K562 (cell line): ENCODE results near the gene TLNRD1. TPM values are rescaled to one million over a fixed set of nuclear protein-coding genes. Genes with fewer than 3 reads are reported as not detected.

ENCODE experiments used
- ATAC-seq: fragments of 200-7000 bp; cut with Tn5 transposase; 3 replicates; pipeline ENCODE4 v1.9.1; 2020; ENCODE audit warnings: moderate library complexity
- BruUV-seq: library from RNA; stranded (reverse); fragments of 400-500 nt; replicated peaks from 2 replicates; lab custom pipeline; 2021; lab: Mats Ljungman, UMichigan
- CTCF ChIA-PET: fragments of 300-600 bp; formaldehyde crosslinking; extraction: SDS; loops from one replicate; lab custom pipeline; 2021; ENCODE audit warnings: low intra/inter-chr PET ratio; lab: Yijun Ruan, JAX
- POLR2A ChIA-PET: fragments of 300-600, 350-650 bp; sonication (Branson Sonifier 250); formaldehyde crosslinking; extraction: SDS; loops from one replicate; lab custom pipeline; 2021; ENCODE audit warnings: antibody characterized with exemption, inconsistent platforms; lab: Yijun Ruan, JAX
- DNase-seq, 4 experiments: peaks; one replicate each; pipeline versions ENCODE4 v3.0.0 to v3.0.0-alpha.2; 2011 to 2018; ENCODE audit warnings: low spot score in 3 of 4, mixed read lengths in 3 of 4; ENCODE audit errors: extremely low read depth in 1 of 4
- FAIRE-seq: peaks from 2 replicates; lab custom pipeline; 2011; peaks lifted over from hg19 to GRCh38; lab: Jason Lieb, UNC
- H2AFZ ChIP-seq: 2 replicates; pipeline ENCODE4 v1.6.0; 2011; ENCODE audit warnings: low read depth, low read length, control low read depth, inconsistent platforms
- H3K27ac ChIP-seq: fragments of 200-600 bp; 3 replicates; pipeline ENCODE4 v1.8.0; 2011; ENCODE audit warnings: low read depth, mild to moderate bottlenecking, control low read depth, inconsistent platforms, low read length, moderate library complexity, mixed read lengths; ENCODE audit errors: extremely low read depth
- H3K27me3 ChIP-seq, 2 experiments: fragments of 300-600 bp in 1 of 2; 2 replicates in 1 of 2; 3 replicates in 1 of 2; pipeline versions ENCODE4 v1.6.0 to v1.8.0; 2011; ENCODE audit warnings: inconsistent platforms in 2 of 2, low read length in 2 of 2, mild to moderate bottlenecking in 1 of 2, mixed read lengths in 1 of 2, moderate library complexity in 1 of 2; ENCODE audit not compliant: control insufficient read depth in 2 of 2, insufficient read depth in 2 of 2
- H3K36me3 ChIP-seq: fragments of 300-600 bp; 3 replicates; pipeline ENCODE4 v1.8.0; 2011; ENCODE audit warnings: mild to moderate bottlenecking, low read length, inconsistent platforms; ENCODE audit not compliant: control insufficient read depth, insufficient read depth
- H3K4me1 ChIP-seq, 2 experiments: fragments of 200-600 bp in 1 of 2; replicated peaks in 1 of 2; 2 replicates in 1 of 2; 3 replicates in 1 of 2; pipeline versions ENCODE4 v1.5.1 to v1.8.0; 2011; ENCODE audit warnings: inconsistent platforms in 2 of 2, low read length in 2 of 2, mild to moderate bottlenecking in 1 of 2, mixed read lengths in 1 of 2, moderate library complexity in 1 of 2; ENCODE audit not compliant: control insufficient read depth in 2 of 2, insufficient read depth in 2 of 2
- H3K4me2 ChIP-seq: 2 replicates; pipeline ENCODE4 v1.6.1; 2011; ENCODE audit warnings: low read length, control low read depth, inconsistent platforms, mixed read lengths; ENCODE audit not compliant: insufficient read depth
- H3K4me3 ChIP-seq: fragments of 200-600 bp; sonication (generic), shearing (Covaris generic); 2 replicates; pipeline ENCODE4 v1.5.1; 2016; ENCODE audit warnings: control low read depth, inconsistent platforms
- H3K79me2 ChIP-seq: fragments of 200-600 bp; 3 replicates; pipeline ENCODE4 v1.8.0; 2011; ENCODE audit warnings: low read length, inconsistent platforms; ENCODE audit not compliant: control insufficient read depth, insufficient read depth
- H3K9ac ChIP-seq, 2 experiments: 2 replicates each; pipeline versions ENCODE4 v1.6.0 to v1.6.1; 2011; ENCODE audit warnings: low read depth in 2 of 2, low read length in 2 of 2, control low read depth in 1 of 2, inconsistent platforms in 1 of 2, mild to moderate bottlenecking in 1 of 2, mixed read lengths in 1 of 2; ENCODE audit not compliant: insufficient read depth in 1 of 2
- H3K9me1 ChIP-seq: one replicate; pipeline ENCODE4 v1.6.0; 2011; ENCODE audit warnings: inconsistent platforms, mild to moderate bottlenecking, low read length, moderate library complexity; ENCODE audit not compliant: control insufficient read depth, insufficient read depth
- H3K9me3 ChIP-seq: replicated peaks from 2 replicates; pipeline ENCODE4 v1.5.1; 2011; ENCODE audit warnings: low read depth, low read length, inconsistent platforms; ENCODE audit not compliant: control insufficient read depth, insufficient read depth
- H4K20me1 ChIP-seq: replicated peaks from 2 replicates; pipeline ENCODE4 v1.6.1; 2011; ENCODE audit warnings: low read length, inconsistent platforms, mixed read lengths; ENCODE audit not compliant: control insufficient read depth, insufficient read depth
- ETV6 ChIP-seq, 3 experiments: fragments of 150-350 bp in 1 of 3; sonication (generic) in 1 of 3; formaldehyde crosslinking in 1 of 3; IDR thresholded peaks; 2 replicates each; pipeline versions ENCODE4 v1.6.1 to v1.8.0; 2014 to 2022; ENCODE audit warnings: borderline replicate concordance in 2 of 3, low read depth in 2 of 3, antibody characterized with exemption in 1 of 3, low read length in 1 of 3, mild to moderate bottlenecking in 1 of 3, missing genetic modification reagents in 1 of 3
- HNRNPL ChIP-seq: fragments of 200-400 bp; formaldehyde crosslinking; IDR thresholded peaks from 2 replicates; pipeline ENCODE4 v1.6.1; 2017; ENCODE audit warnings: low read depth, mild to moderate bottlenecking, low read length
- KDM2B ChIP-seq: fragments of 250-450 bp; sonication (Bioruptor Pico); IDR thresholded peaks from 2 replicates; pipeline ENCODE4 v1.8.0; 2021; ENCODE audit warnings: mild to moderate bottlenecking, moderate library complexity
- MGA ChIP-seq: fragments of 450-650 bp; IDR thresholded peaks from 2 replicates; pipeline ENCODE4 v1.6.1; 2016; ENCODE audit warnings: mild to moderate bottlenecking, moderate library complexity
- NUFIP1 ChIP-seq: fragments of 450-650 bp; IDR thresholded peaks from 2 replicates; pipeline ENCODE4 v1.6.1; 2018; ENCODE audit not compliant: partially characterized antibody
- UBTF ChIP-seq, 2 experiments: IDR thresholded peaks; 2 replicates each; pipeline ENCODE4 v1.6.1; 2012; ENCODE audit warnings: improper control_type of control experiment in 2 of 2, low read depth in 2 of 2, low read length in 2 of 2, borderline replicate concordance in 1 of 2
- ZBTB17 ChIP-seq: fragments of 450-650 bp; formaldehyde crosslinking; IDR thresholded peaks from 2 replicates; pipeline ENCODE4 v1.4.0; 2020; ENCODE audit warnings: mild to moderate bottlenecking
- WGBS: fragments of 100-300 bp; shearing (Covaris generic); methylation state at CpG from one replicate; pipeline ENCODE4 v1.1.6; 2016; ENCODE audit warnings: low coverage, mixed read lengths; ENCODE audit not compliant: insufficient coverage; ENCODE audit errors: missing lambda C conversion rate; 5-methylcytosine and 5-hydroxymethylcytosine counted together
- in situ Hi-C: fragments of 300-500 bp; cut with MboI; formaldehyde crosslinking; loops from 4 replicates; pipeline ENCODE4 v1.15.0; 2018; ENCODE audit warnings: inconsistent platforms, mixed read lengths
- intact Hi-C: fragments of 100-400 bp; cut with micrococcal nuclease; formaldehyde crosslinking; loops from 2 replicates; pipeline ENCODE4 v1.14.2; 2022
- polyA plus RNA-seq, 8 experiments: library from polyadenylated mRNA; depleted of rRNA in 4 of 8; stranded (reverse) in 5 of 8; unstranded in 3 of 8; fragments of >200 nt; fragmentation: Nextera tagmentation in 2 of 8; fragmentation: Illumina TruSeq in 1 of 8; extraction: Ambion mirVana in 2 of 8; extraction: Trizol in 1 of 8; gene quantifications; 2 replicates each; pipeline versions ENCODE4 v1.2.1 to v1.2.3, GENCODE V29; 2011 to 2014; ENCODE audit warnings: inconsistent platforms in 1 of 8, missing spikeins in 1 of 8
- total RNA-seq, 7 experiments: library from RNA; depleted of rRNA in 6 of 7; stranded (reverse); fragments of >200 nt in 6 of 7; fragmentation: Illumina TruSeq in 2 of 7; extraction: Trizol in 2 of 7; gene quantifications; 2 replicates each; pipeline versions ENCODE4 v1.2.1 to v1.2.3, GENCODE V29; 2011 to 2021; ENCODE audit warnings: low replicate concordance in 1 of 7

The TLNRD1 gene
- total and polyA plus RNA-seq, 9 of the 15 experiments (the other 6 are each of a cell fraction or from before 2014, with no cell fraction given) = 1.1 to 33.1 (median 5.7) TPM

GRCh38 chr15:81025721-81026370, 25.1 kb downstream of the TLNRD1 start:
- FAIRE-seq (no peak), ATAC-seq (0 out of 3 replicates have a peak, but pooled peaks have one; percentile 46), DNase-seq (no peak)
- Histone ChIP-seq H2AFZ (peak overlapping the region; percentile 42; the same call in 1 of the 2 replicates), H3K4me3 (no peak overlapping the region), H3K79me2 (no peaks in the 10 kb centered on the region), H3K27ac (no peak overlapping the region), H3K4me1 (peaks cover 0 to 18% of the 10 kb centered on the region in 2 experiments; a peak in 4 of 5 replicates), H3K4me2 (no peak overlapping the region), H3K27me3 (no peaks in the 10 kb centered on the region), H3K9ac (no peak overlapping the region), H3K9me3 (peaks cover 9% of the 10 kb centered on the region), H3K36me3 (no peaks in the 10 kb centered on the region), H4K20me1 (no peaks in the 10 kb centered on the region), H3K9me1 (no peaks in the 10 kb centered on the region)
- ChIA-PET POLR2A (interaction anchor here (0.6 to 1.1 kb wide), 3 partner anchors 23 to 71 kb away, joined by 3 to 5 read pairs (median 4); no protein-coding TSS in a partner anchor), CTCF (no interaction called here)
- WGBS = 38% methylated on average over 4 of the region's 4 CpGs
- intact Hi-C loops = no loop called here
- BruUV-seq = no TSS peak
- in situ Hi-C loops = no loop called here
- no peak for TF ChIP-seq ZBTB17 (CRISPR knock-in tag)
- TF ChIP-seq MGA = no peak
- TF ChIP-seq KDM2B = no peak
- TF ChIP-seq NUFIP1 = no peak
- no peak for TF ChIP-seq UBTF (IDR thresholded peaks at IDR 0.05; ENCODE audit: borderline replicate concordance in 1 of 2, low read depth in 2 of 2, low read length in 2 of 2)
- no peak for TF ChIP-seq ETV6 (IDR thresholded peaks at IDR 0.05; ENCODE audit: borderline replicate concordance in 1 of 2, low read depth in 2 of 2, low read length in 1 of 2)
- TF ChIP-seq ETV6 (CRISPR knock-in tag; IDR thresholded peaks at IDR 0.05; ENCODE audit: borderline replicate concordance) = no peak
- no peak for TF ChIP-seq HNRNPL
